ENCODE results near the gene RADX.

GRCh38 chrX:106631615-106632014 lies 19.8 kb downstream of the RADX start:
- no peak for TF ChIP-seq POLR2AphosphoS5 (IDR thresholded peaks at IDR 0.05)
- TF ChIP-seq POLR2A (IDR thresholded peaks at IDR 0.05): no peak
- no peak for TF ChIP-seq CTCF (IDR thresholded peaks at IDR 0.05)

Data from prostate gland (tissue), 2 donors.